Measurements from ENCODE around the gene BCHE.

GRCh38 chr3:165859061-165859460, 21.8 kb upstream of the BCHE start:
- TF ChIP-seq CTCF (IDR thresholded peaks at IDR 0.05; ENCODE audit: low read depth, low read length, poor library complexity, severe bottlenecking), result no peak
- no peak for TF ChIP-seq EZH2phosphoT487 (IDR thresholded peaks at IDR 0.05; ENCODE audit: borderline replicate concordance, low read length)

Data from DOHH2 (cell line).